Type B pancreatic cell (in vitro differentiated cells): ENCODE data around the gene SHE. TPM values are rescaled to one million over a fixed set of nuclear protein-coding genes. Genes with fewer than 3 reads are reported as not detected.

ENCODE experiments used
- DNase-seq: peaks from one replicate; pipeline ENCODE4 v3.0.0; 2021; ENCODE audit warnings: mixed read lengths; ENCODE audit not compliant: unreplicated experiment; ENCODE audit errors: extremely low spot score
- H3K27ac Mint-ChIP-seq: 2 replicates; pipeline ENCODE4 v1.8.0; 2021; ENCODE audit warnings: mild to moderate bottlenecking, mixed read lengths
- H3K27me3 Mint-ChIP-seq: 2 replicates; pipeline ENCODE4 v1.8.0; 2021; ENCODE audit warnings: mixed read lengths
- H3K36me3 Mint-ChIP-seq: 2 replicates; pipeline ENCODE4 v1.8.0; 2021; ENCODE audit warnings: mixed read lengths
- H3K4me1 Mint-ChIP-seq: one replicate; pipeline ENCODE4 v1.8.0; 2021; ENCODE audit warnings: mixed read lengths; ENCODE audit not compliant: unreplicated experiment
- H3K4me3 Mint-ChIP-seq: 2 replicates; pipeline ENCODE4 v1.8.0; 2021; ENCODE audit warnings: mild to moderate bottlenecking, mixed read lengths
- H3K9me3 Mint-ChIP-seq: 2 replicates; pipeline ENCODE4 v1.8.0; 2021; ENCODE audit warnings: mixed read lengths
- CTCF ChIP-seq: fragments of 200-600 bp; sonication (generic); conservative IDR thresholded peaks from 2 replicates; pipeline ENCODE4 v1.5.0; 2021; ENCODE audit warnings: antibody characterized with exemption, mild to moderate bottlenecking
- long read RNA-seq: library from polyadenylated mRNA; unstranded; transcript quantifications from one replicate; pipeline ENCODE4 v2.0.0, GENCODE V29; 2020
- total RNA-seq: library from RNA; stranded (reverse); gene quantifications from 2 replicates; pipeline ENCODE4 v1.2.1, GENCODE V29; 2021; ENCODE audit warnings: low replicate concordance

SHE gene
- 0.17 and 0.27 TPM in 2 replicates for total RNA-seq
- long read RNA-seq, result 0 reads

DNA sequence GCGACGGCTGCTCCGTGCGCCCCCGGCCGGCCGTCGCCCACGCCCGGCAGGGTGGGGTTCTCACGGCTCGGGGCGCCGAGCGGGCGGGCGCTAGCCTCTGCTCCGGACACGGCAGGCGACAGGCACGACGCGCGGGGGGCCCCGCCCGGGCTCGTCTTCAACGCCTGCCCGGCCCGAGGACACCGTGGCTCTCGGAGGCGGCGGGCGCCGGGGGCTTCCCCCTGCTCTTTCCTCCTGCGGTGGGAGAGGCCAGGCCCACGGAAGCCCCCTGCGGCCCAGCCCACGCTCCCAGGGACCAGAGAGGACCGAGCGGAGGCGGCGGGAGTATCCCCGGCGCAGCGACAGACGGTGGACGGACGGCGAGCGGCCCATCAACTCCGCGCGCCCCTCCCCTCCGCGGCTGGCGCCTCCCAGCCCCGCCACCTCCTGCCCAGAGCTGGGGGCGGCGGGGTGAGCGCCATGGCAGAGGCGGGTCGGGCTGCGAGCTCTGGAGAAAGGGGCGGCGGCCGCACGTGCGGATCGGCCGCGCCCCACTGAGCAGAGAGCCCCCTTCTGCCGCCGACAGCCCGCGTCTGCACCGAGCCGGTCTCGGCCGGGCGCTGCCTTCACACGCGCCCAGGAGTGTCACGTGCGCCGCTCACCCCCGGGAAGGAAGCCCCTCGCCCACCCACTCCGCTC, at the start of gene SHE, which contains the start of gene TDRD10:
TSS of gene SHE (minus strand) at position 347 of the 678 bp plus-strand sequence. CDS start 386 bp downstream, outside the sequence.
TSS of gene TDRD10 (plus strand) at position 154 of the 678 bp plus-strand sequence. CDS start 4,685 bp downstream, outside the sequence.
- no peaks in the 10 kb centered on the region for H3K4me1 Mint-ChIP-seq
- H3K9me3 Mint-ChIP-seq, result no peaks in the 10 kb centered on the region
- peak within 1 kb of the TSS; percentile 71 for H3K4me3 Mint-ChIP-seq
- no peak within 1 kb of the TSS for H3K27ac Mint-ChIP-seq
- H3K27me3 Mint-ChIP-seq, result peaks cover 77% of the 10 kb centered on the region
- no peak for DNase-seq
- TF ChIP-seq CTCF, result no peak
- H3K36me3 Mint-ChIP-seq, result no peaks in the 10 kb centered on the region

DNA sequence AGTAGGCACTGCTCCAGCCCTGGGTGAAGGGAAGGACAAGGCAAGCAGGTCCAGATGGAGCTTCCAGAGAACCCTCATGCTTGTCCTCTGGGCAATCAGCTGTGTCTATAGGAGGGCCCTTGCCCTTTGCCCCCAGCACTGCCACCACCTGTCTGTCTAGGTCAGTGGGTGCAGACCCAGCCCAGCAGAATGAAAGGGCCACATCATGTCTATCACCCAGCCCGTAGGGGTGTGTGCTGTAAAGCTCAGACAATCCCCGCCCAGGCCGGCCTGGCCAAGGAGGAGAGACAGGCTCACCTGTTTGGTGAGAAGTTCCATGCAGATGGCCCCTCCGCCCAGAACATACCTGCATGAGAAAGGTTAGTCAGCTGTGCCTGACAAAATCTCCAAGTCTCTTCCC, 49.3 kb upstream of the SHE start:
- peaks cover 32% of the 10 kb centered on the region for H3K36me3 Mint-ChIP-seq
- TF ChIP-seq CTCF, result no peak
- no peak overlapping the region for H3K27ac Mint-ChIP-seq
- no peaks in the 10 kb centered on the region for H3K9me3 Mint-ChIP-seq
- no peak for DNase-seq
- H3K4me3 Mint-ChIP-seq, result no peak overlapping the region
- no peaks in the 10 kb centered on the region for H3K27me3 Mint-ChIP-seq
- peaks cover 25% of the 10 kb centered on the region for H3K4me1 Mint-ChIP-seq

DNA sequence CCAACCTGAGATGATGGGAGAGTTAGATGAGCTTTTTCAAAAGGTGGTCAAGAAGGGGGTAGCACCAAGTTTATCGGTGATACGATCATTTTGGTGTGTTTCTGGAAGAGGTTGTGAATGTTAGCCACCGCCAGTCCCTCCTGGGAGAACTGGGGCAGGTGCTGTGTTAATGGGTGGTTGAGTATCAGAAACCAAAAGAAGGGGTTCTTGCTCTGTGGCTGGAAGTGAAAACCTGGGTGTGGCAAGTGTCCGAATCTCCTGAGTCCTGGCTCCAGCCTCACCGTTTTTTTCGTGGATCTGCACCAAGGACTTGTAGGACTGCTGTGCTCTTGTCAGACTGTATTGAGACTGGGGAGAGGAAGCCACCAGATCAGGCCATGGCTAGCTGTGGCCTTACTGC, 48.4 kb upstream of the SHE start:
- no peaks in the 10 kb centered on the region for H3K27me3 Mint-ChIP-seq
- H3K4me3 Mint-ChIP-seq, result no peak overlapping the region
- H3K36me3 Mint-ChIP-seq, result peaks cover 28% of the 10 kb centered on the region
- no peaks in the 10 kb centered on the region for H3K9me3 Mint-ChIP-seq
- no peak overlapping the region for H3K27ac Mint-ChIP-seq
- TF ChIP-seq CTCF, result no peak
- no peak for DNase-seq
- peaks cover 16% of the 10 kb centered on the region for H3K4me1 Mint-ChIP-seq

DNA sequence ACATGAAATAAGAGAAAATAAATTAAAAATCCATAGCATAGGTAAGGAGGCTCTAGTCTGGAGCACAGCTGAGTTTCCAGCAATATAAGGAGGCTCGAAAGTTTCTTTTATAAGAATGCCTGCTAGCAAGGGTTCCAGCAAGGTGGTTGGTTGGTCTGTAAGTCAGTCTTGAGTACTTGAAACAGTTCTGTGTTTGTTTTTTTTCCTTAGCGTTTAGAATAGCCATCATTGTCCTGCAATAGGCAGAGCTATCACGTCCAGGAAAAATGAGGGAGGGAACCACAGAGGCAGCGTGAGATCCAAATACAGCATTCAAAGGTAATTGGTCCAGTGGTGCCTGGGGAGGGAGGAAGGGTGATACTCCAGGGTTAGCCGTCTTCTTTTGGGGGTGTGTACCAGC, 47.9 kb upstream of the SHE start:
- Mint-ChIP-seq H3K27me3 (no peaks in the 10 kb centered on the region), H3K4me3 (no peak overlapping the region), H3K4me1 (peaks cover 15% of the 10 kb centered on the region), H3K9me3 (no peaks in the 10 kb centered on the region), H3K27ac (no peak overlapping the region), H3K36me3 (peaks cover 26% of the 10 kb centered on the region)
- DNase-seq, result no peak
- no peak for TF ChIP-seq CTCF

- H3K27me3 Mint-ChIP-seq, result peaks cover 5% of the 10 kb centered on the region
- no peak overlapping the region for H3K4me3 Mint-ChIP-seq
- peaks cover 21% of the 10 kb centered on the region for H3K36me3 Mint-ChIP-seq
- H3K27ac Mint-ChIP-seq, result no peak overlapping the region
- H3K4me1 Mint-ChIP-seq, result peaks cover 15% of the 10 kb centered on the region
- H3K9me3 Mint-ChIP-seq, result no peaks in the 10 kb centered on the region
- no peak for TF ChIP-seq CTCF
- DNase-seq, result no peak
Observed at GRCh38 chr1:154549202-154549770, 47.1 kb upstream of the SHE start.
